Adrenal gland (tissue), 5 donors: ENCODE measurements around the gene ZNF135.

Experiments used
- CTCF ChIP-seq, 6 experiments: fragments of 450-650 bp in 4 of 6; fragments of 200-600 bp in 2 of 6; sonication (generic) in 1 of 6; IDR thresholded peaks; 1 replicate in 5 of 6; 2 replicates in 1 of 6; pipeline versions ENCODE4 v1.5.1 to v1.8.0; 2016 to 2021; ENCODE audit warnings: antibody characterized with exemption in 6 of 6, mild to moderate bottlenecking in 2 of 6, moderate library complexity in 1 of 6
- POLR2A ChIP-seq, 2 donors: fragments of 450-650 bp; IDR thresholded peaks; one replicate each; pipeline ENCODE4 v1.6.1; 2017; ENCODE audit warnings: antibody characterized with exemption in 2 of 2, mild to moderate bottlenecking in 2 of 2, moderate library complexity in 1 of 2
- donor health status: DM: no; HTN: no; CAD: no.

GRCh38 chr19:58083021-58083420, 23.9 kb downstream of the ZNF135 start:
- TF ChIP-seq POLR2A (IDR thresholded peaks at IDR 0.05) (no peak), CTCF (IDR thresholded peaks at IDR 0.05) (no peak)
